Nephron progenitor cell (in vitro differentiated cells): Measurements from ENCODE around the gene KRTAP20-3.

Source experiments
- DNase-seq: peaks from one replicate; pipeline ENCODE4 v3.0.0; 2021
- H3K27ac Mint-ChIP-seq: 2 replicates; pipeline ENCODE4 v1.8.0; 2021; ENCODE audit warnings: mild to moderate bottlenecking, moderate library complexity, mixed read lengths
- H3K27me3 Mint-ChIP-seq: 2 replicates; pipeline ENCODE4 v1.8.0; 2021; ENCODE audit warnings: mild to moderate bottlenecking, low read depth, mixed read lengths; ENCODE audit not compliant: poor library complexity
- H3K36me3 Mint-ChIP-seq: 2 replicates; pipeline ENCODE4 v1.8.0; 2021; ENCODE audit warnings: low read depth, mixed read lengths
- H3K4me1 Mint-ChIP-seq: 2 replicates; pipeline ENCODE4 v1.8.0; 2021; ENCODE audit warnings: mixed read lengths
- H3K4me3 Mint-ChIP-seq: 2 replicates; pipeline ENCODE4 v1.8.0; 2021; ENCODE audit warnings: mild to moderate bottlenecking, moderate library complexity, mixed read lengths
- H3K9me3 Mint-ChIP-seq: 2 replicates; pipeline ENCODE4 v1.8.0; 2021; ENCODE audit warnings: mild to moderate bottlenecking, moderate library complexity, mixed read lengths
- CTCF ChIP-seq: fragments of 200-600 bp; sonication (generic); IDR thresholded peaks from 2 replicates; pipeline ENCODE4 v1.5.0; 2021; ENCODE audit warnings: antibody characterized with exemption

Gene KRTAP20-3

GRCh38 chr21:30628109-30628508 is 14.6 kb upstream of the KRTAP20-3 start:
- no peak for TF ChIP-seq CTCF
- Mint-ChIP-seq H3K27ac (no peak overlapping the region), H3K4me3 (no peak overlapping the region), H3K27me3 (no peaks in the 10 kb centered on the region), H3K36me3 (no peaks in the 10 kb centered on the region), H3K9me3 (peaks cover 42% of the 10 kb centered on the region), H3K4me1 (no peaks in the 10 kb centered on the region)
- no peak for DNase-seq

GRCh38 chr21:30629200-30629599 is 13.5 kb upstream of the KRTAP20-3 start:
- Mint-ChIP-seq H3K4me1 (no peaks in the 10 kb centered on the region), H3K27me3 (no peaks in the 10 kb centered on the region), H3K27ac (no peak overlapping the region), H3K4me3 (no peak overlapping the region), H3K9me3 (peaks cover 34% of the 10 kb centered on the region), H3K36me3 (no peaks in the 10 kb centered on the region)
- TF ChIP-seq CTCF = no peak
- no peak for DNase-seq

- H3K4me1 Mint-ChIP-seq = no peaks in the 10 kb centered on the region
- no peak within 1 kb of the TSS for H3K4me3 Mint-ChIP-seq
- TF ChIP-seq CTCF = no peak
- no peak for DNase-seq
- peaks cover 8% of the 10 kb centered on the region for H3K27me3 Mint-ChIP-seq
- H3K27ac Mint-ChIP-seq = no peak within 1 kb of the TSS
- H3K9me3 Mint-ChIP-seq = peaks cover 13% of the 10 kb centered on the region
- H3K36me3 Mint-ChIP-seq = no peaks in the 10 kb centered on the region
Observed at GRCh38 chr21:30634906-30635305, 7.8 kb upstream of the KRTAP20-3 start, which contains the start of gene KRTAP20-2. KRTAP20-2 (plus strand) TSS chr21:30635206; CDS start chr21:30635264, 58 bp downstream.

- H3K4me1 Mint-ChIP-seq = no peaks in the 10 kb centered on the region
- H3K4me3 Mint-ChIP-seq = no peak overlapping the region
- H3K9me3 Mint-ChIP-seq = peaks cover 23% of the 10 kb centered on the region
- H3K27ac Mint-ChIP-seq = no peak overlapping the region
- peaks cover 8% of the 10 kb centered on the region for H3K27me3 Mint-ChIP-seq
- no peaks in the 10 kb centered on the region for H3K36me3 Mint-ChIP-seq
- no peak for TF ChIP-seq CTCF
- no peak for DNase-seq
Observed at GRCh38 chr21:30638686-30639085, 4.0 kb upstream of the KRTAP20-3 start.

GRCh38 chr21:30646904-30647414 is 4.3 kb downstream of the KRTAP20-3 start:
- DNase-seq = no peak
- H3K27me3 Mint-ChIP-seq = no peaks in the 10 kb centered on the region
- no peak overlapping the region for H3K4me3 Mint-ChIP-seq
- no peak for TF ChIP-seq CTCF
- peaks cover 35% of the 10 kb centered on the region for H3K9me3 Mint-ChIP-seq
- H3K4me1 Mint-ChIP-seq = no peaks in the 10 kb centered on the region
- H3K36me3 Mint-ChIP-seq = no peaks in the 10 kb centered on the region
- H3K27ac Mint-ChIP-seq = no peak overlapping the region

GRCh38 chr21:30652891-30653290 is 10.2 kb downstream of the KRTAP20-3 start:
- Mint-ChIP-seq H3K4me3 (no peak overlapping the region), H3K9me3 (peaks cover 31% of the 10 kb centered on the region), H3K27ac (no peak overlapping the region), H3K4me1 (no peaks in the 10 kb centered on the region), H3K36me3 (no peaks in the 10 kb centered on the region), H3K27me3 (no peaks in the 10 kb centered on the region)
- DNase-seq = no peak
- no peak for TF ChIP-seq CTCF
